ENCODE measurements around the gene BCKDHB.
"Not testable (repeated sequence)": the region's sequence is repeated elsewhere in the genome, so short reads cannot be mapped to it uniquely, and the experiment has no call there.

The BCKDHB gene

GRCh38 chr6:80095600-80095999, 10.9 kb upstream of the BCKDHB start:
- TF ChIP-seq, protein P1, sequence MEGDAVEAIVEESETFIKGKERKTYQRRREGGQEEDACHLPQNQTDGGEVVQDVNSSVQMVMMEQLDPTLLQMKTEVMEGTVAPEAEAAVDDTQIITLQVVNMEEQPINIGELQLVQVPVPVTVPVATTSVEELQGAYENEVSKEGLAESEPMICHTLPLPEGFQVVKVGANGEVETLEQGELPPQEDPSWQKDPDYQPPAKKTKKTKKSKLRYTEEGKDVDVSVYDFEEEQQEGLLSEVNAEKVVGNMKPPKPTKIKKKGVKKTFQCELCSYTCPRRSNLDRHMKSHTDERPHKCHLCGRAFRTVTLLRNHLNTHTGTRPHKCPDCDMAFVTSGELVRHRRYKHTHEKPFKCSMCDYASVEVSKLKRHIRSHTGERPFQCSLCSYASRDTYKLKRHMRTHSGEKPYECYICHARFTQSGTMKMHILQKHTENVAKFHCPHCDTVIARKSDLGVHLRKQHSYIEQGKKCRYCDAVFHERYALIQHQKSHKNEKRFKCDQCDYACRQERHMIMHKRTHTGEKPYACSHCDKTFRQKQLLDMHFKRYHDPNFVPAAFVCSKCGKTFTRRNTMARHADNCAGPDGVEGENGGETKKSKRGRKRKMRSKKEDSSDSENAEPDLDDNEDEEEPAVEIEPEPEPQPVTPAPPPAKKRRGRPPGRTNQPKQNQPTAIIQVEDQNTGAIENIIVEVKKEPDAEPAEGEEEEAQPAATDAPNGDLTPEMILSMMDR (conservative IDR thresholded peaks at IDR 0.05; ENCODE audit: low read length): no peak
- H3K4me3 ChIP-seq (ENCODE audit: low read length): no peak overlapping the region
- DNase-seq (ENCODE audit: low read depth): no peak

GRCh38 chr6:80098392-80098791, 8.1 kb upstream of the BCKDHB start:
- H3K4me3 ChIP-seq (ENCODE audit: low read length): no peak overlapping the region
- TF ChIP-seq, protein P1 (conservative IDR thresholded peaks at IDR 0.05; ENCODE audit: low read length): no peak
- DNase-seq (ENCODE audit: low read depth): no peak

DNA sequence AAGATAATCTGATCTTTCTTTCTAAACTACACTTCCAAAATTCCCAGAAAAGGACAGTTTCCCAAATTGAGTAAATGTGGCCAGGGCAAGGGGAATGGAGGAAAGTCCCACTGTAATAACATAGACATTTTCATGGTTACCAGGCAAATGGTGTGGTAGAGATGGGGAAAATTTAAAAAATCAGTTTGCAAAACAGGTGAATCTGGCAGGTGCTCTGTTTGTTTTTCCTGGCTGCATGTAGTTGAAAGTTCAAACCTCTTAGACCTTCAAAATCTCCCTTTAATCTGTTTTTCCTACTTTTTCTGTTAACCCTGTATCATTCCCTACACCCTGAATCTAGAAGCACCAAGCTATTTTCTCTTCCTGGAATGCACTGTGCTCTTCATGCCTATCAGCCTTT, 2.0 kb upstream of the BCKDHB start:
- no peak overlapping the region for H3K4me3 ChIP-seq (ENCODE audit: low read length)
- no peak for DNase-seq (ENCODE audit: low read depth)
- TF ChIP-seq, protein P1 (conservative IDR thresholded peaks at IDR 0.05; ENCODE audit: low read length): no peak

- peak overlapping the region; percentile 57 for H3K4me3 ChIP-seq (ENCODE audit: low read length)
- TF ChIP-seq, protein P1 (conservative IDR thresholded peaks at IDR 0.05; ENCODE audit: low read length): no peak
- no peak for DNase-seq (ENCODE audit: low read depth)
Observed at GRCh38 chr6:80105972-80106417, 476 bp upstream of the BCKDHB start.

- H3K4me3 ChIP-seq (ENCODE audit: low read length); DNase-seq (ENCODE audit: low read depth): not testable (repeated sequence)
Observed at GRCh38 chr6:80122576-80122975, 16.1 kb downstream of the BCKDHB start.

DNA sequence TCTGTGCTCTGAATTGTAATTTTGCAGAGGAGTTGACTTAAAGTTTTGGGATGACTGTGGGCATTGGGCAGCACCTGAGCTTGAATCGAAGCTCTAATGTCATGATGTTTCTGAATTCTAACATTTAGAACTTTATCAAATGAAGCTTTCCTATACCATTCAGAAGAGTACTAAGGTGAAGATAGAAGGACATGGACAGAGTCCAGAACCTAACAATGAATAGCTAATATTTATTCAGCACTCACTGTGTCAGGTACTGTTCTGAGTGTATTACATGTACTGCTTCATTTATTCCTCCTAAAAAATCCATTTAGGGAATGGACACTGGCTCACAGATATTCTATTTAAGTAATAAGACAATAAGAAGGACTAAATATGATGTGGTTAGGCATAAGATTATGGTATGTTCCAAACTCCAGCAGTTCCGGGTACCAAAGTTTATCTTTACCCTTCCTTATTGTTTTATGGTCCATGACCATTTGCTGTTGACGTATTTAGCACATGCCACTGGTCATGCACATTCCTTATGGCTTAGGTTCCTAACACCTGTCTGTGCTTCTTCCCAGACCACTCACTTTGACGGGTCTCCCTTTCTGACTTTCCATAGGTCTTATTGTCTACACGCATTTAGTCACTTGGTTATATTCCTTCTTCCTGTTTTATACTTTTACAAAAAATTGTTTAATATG, 20.3 kb downstream of the BCKDHB start:
- TF ChIP-seq, protein P1 (conservative IDR thresholded peaks at IDR 0.05; ENCODE audit: low read length): no peak
- no peak overlapping the region for H3K4me3 ChIP-seq (ENCODE audit: low read length)
- no peak for DNase-seq (ENCODE audit: low read depth)

GRCh38 chr6:80129485-80129884, 23.0 kb downstream of the BCKDHB start:
- TF ChIP-seq, protein P1 (conservative IDR thresholded peaks at IDR 0.05; ENCODE audit: low read length): no peak

More at GRCh38 chr6:80129485-80129884, 23.0 kb downstream of the BCKDHB start:
- no peak for DNase-seq (ENCODE audit: low read depth)
- no peak overlapping the region for H3K4me3 ChIP-seq (ENCODE audit: low read length)
